T-helper 2 cell treated with Interferon-gamma antibody and Interleukin-4, amounts not matched to agents 5 μg/mL and 100 μg/mL, for 36 hours (primary cell): ENCODE results near the gene COLGALT1.
A peak's percentile ranks its signal among the peaks of the same experiment; 100 is the strongest.
"Not testable (repeated sequence)": the region's sequence is repeated elsewhere in the genome, so short reads cannot be mapped to it uniquely, and the experiment has no call there.

Experiments
- DNase-seq: peaks from one replicate; pipeline ENCODE4 v3.0.0; 2021; ENCODE audit warnings: low spot score
- H3K27ac Mint-ChIP-seq: one replicate; pipeline ENCODE4 v1.8.0; 2021; ENCODE audit warnings: mild to moderate bottlenecking, mixed read lengths
- H3K27me3 Mint-ChIP-seq: one replicate; pipeline ENCODE4 v1.8.0; 2021; ENCODE audit warnings: low read depth, mixed read lengths
- H3K36me3 Mint-ChIP-seq: one replicate; pipeline ENCODE4 v1.8.0; 2021; ENCODE audit warnings: low read depth, mixed read lengths
- H3K4me1 Mint-ChIP-seq: one replicate; pipeline ENCODE4 v1.8.0; 2021; ENCODE audit warnings: low read depth, mixed read lengths
- H3K4me3 Mint-ChIP-seq: one replicate; pipeline ENCODE4 v1.8.0; 2022; ENCODE audit warnings: mild to moderate bottlenecking, moderate library complexity, mixed read lengths
- H3K9me3 Mint-ChIP-seq: one replicate; pipeline ENCODE4 v1.8.0; 2021; ENCODE audit warnings: mixed read lengths

Gene COLGALT1

DNA sequence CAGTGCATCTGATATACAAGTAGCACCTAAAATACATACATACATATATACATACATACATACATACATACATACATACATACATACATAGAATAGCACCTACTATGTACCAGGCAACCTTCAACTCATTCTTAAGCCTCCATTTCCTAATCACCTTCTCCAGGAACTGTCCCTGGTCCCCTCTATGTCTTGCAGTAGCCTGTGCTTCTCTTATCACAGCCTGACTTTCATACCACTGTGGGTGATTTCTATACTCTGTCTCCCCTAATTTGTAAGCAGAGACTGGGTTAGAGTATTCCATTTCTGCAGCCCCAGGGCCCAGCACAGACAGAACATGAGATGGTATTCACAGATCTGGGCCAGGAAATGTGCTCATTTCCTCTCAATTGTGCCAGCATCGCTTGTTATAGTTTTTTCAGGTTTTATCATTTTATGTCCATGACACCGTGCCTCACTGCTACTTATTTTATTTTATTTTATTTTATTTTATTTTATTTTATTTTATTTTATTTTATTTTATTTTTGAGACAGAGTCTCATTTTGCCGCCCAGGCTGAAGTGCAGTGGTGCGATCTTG lies 14.2 kb upstream of the COLGALT1 start:
- DNase-seq = no peak
- Mint-ChIP-seq H3K9me3 (no peaks in the 10 kb centered on the region), H3K36me3 (no peaks in the 10 kb centered on the region), H3K4me1 (peaks cover 14% of the 10 kb centered on the region), H3K27ac (no peak overlapping the region), H3K27me3 (peaks cover 24% of the 10 kb centered on the region), H3K4me3 (no peak overlapping the region)

DNA sequence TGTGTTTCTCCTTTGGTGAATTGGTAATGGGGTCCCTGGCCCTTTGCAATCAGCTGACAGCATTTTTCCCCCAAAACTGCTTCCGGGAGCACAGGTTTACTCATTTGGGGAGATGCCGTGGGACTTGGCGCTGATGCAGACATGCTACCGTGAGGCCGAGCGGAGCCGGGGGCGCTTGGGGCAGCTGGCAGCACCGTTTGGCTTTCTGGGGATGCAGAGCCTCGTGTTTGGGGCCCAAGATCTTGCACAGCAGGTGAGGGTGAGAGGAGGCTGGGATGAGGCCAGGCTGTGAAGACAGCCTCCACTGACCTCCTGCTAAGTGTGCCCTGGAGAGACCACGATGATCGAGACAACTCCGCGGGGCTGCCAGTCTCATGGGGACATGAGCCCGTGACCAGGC lies 13.4 kb upstream of the COLGALT1 start:
- DNase-seq = no peak

GRCh38 chr19:17542793-17543582 lies 12.5 kb upstream of the COLGALT1 start:
- H3K27me3 Mint-ChIP-seq = peaks cover 11% of the 10 kb centered on the region
- no peak overlapping the region for H3K4me3 Mint-ChIP-seq
- H3K36me3 Mint-ChIP-seq = no peaks in the 10 kb centered on the region
- H3K4me1 Mint-ChIP-seq = peaks cover 14% of the 10 kb centered on the region
- H3K27ac Mint-ChIP-seq = no peak overlapping the region
- no peak for DNase-seq
- no peaks in the 10 kb centered on the region for H3K9me3 Mint-ChIP-seq

More for the DNA sequence above, 13.4 kb upstream of the COLGALT1 start:
- no peaks in the 10 kb centered on the region for H3K9me3 Mint-ChIP-seq
- peaks cover 20% of the 10 kb centered on the region for H3K27me3 Mint-ChIP-seq
- H3K4me3 Mint-ChIP-seq = no peak overlapping the region
- H3K36me3 Mint-ChIP-seq = no peaks in the 10 kb centered on the region
- H3K4me1 Mint-ChIP-seq = peaks cover 14% of the 10 kb centered on the region
- no peak overlapping the region for H3K27ac Mint-ChIP-seq

- Mint-ChIP-seq H3K4me1 (peaks cover 7% of the 10 kb centered on the region), H3K27ac (no peak overlapping the region), H3K27me3 (peaks cover 2% of the 10 kb centered on the region), H3K9me3 (no peaks in the 10 kb centered on the region), H3K36me3 (no peaks in the 10 kb centered on the region), H3K4me3 (no peak overlapping the region)
- no peak for DNase-seq
These were observed 11.5 kb upstream of the COLGALT1 start for GRCh38 chr19:17543986-17544385.

DNA sequence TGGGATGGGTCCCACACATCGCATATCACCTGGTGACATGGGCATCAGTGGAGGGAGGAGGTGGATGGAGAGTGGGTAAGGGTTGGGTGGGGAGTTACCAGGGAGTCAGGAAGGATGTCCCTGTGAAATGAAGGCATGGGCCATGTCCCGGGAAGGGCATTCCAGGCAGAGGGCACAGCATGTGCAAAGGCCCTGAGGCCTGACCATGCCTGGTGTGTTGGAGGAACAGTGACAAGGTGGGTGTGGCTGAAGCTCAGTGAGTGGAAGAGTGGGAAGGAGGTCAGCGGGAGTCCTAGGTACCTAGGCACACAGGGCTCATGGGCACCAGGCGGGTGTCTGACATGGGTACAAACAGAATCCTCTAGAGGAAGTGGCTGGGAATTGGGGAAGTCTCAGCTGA lies 11.0 kb upstream of the COLGALT1 start:
- Mint-ChIP-seq H3K36me3 (no peaks in the 10 kb centered on the region), H3K4me1 (peaks cover 7% of the 10 kb centered on the region), H3K9me3 (no peaks in the 10 kb centered on the region), H3K27ac (no peak overlapping the region), H3K4me3 (no peak overlapping the region), H3K27me3 (peaks cover 2% of the 10 kb centered on the region)
- DNase-seq = no peak

- Mint-ChIP-seq H3K27me3 (no peaks in the 10 kb centered on the region), H3K4me3 (no peak overlapping the region), H3K9me3 (no peaks in the 10 kb centered on the region), H3K4me1 (no peaks in the 10 kb centered on the region), H3K36me3 (no peaks in the 10 kb centered on the region), H3K27ac (no peak overlapping the region)
- no peak for DNase-seq
These were observed 7.3 kb upstream of the COLGALT1 start for GRCh38 chr19:17548145-17548544.

DNA sequence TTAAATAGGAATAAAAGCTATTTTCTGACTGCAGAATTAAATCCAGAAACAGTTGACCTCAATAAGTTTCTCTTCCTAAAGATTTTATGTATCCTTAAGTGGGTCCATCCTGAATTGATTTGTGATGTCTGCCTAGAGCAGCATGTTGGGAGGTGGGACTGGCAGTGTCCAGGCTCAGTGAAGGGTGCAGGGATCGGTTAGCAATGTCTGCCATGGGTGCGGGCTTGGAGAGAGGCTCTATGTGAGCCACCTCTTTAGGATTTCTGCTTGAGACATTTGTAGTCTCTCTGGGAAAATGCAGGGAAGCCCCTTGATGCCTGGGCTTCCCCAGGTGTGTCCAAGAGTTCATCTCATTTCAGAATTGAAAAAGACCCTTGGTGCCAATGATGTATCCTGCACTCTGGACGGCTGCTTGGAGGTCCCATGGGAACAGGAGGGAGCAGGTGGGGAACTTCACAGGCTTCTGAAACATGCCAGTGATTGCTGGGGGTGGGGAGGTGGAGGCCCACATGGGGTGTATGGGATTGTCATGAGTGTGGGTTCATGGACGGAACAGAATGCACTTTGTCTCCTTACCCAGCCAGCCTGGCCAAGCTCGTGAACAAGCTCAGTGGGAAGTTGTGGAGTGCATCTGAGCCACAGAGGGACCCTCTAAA lies 6.2 kb upstream of the COLGALT1 start:
- Mint-ChIP-seq H3K27ac (no peak overlapping the region), H3K4me3 (no peak overlapping the region)

GRCh38 chr19:17550076-17550667 lies 5.3 kb upstream of the COLGALT1 start:
- Mint-ChIP-seq H3K4me1 (peaks cover 6% of the 10 kb centered on the region), H3K36me3 (no peaks in the 10 kb centered on the region), H3K27ac (no peak overlapping the region), H3K9me3 (no peaks in the 10 kb centered on the region), H3K27me3 (no peaks in the 10 kb centered on the region), H3K4me3 (no peak overlapping the region)
- DNase-seq = no peak

More for the DNA sequence above, 6.2 kb upstream of the COLGALT1 start:
- no peaks in the 10 kb centered on the region for H3K36me3 Mint-ChIP-seq
- H3K9me3 Mint-ChIP-seq = no peaks in the 10 kb centered on the region
- no peaks in the 10 kb centered on the region for H3K27me3 Mint-ChIP-seq
- peaks cover 2% of the 10 kb centered on the region for H3K4me1 Mint-ChIP-seq
- DNase-seq = no peak

- DNase-seq, H3K9me3 Mint-ChIP-seq, H3K27me3 Mint-ChIP-seq, H3K36me3 Mint-ChIP-seq, H3K4me3 Mint-ChIP-seq, H3K27ac Mint-ChIP-seq: not testable (repeated sequence)
- peaks cover 12% of the 10 kb centered on the region for H3K4me1 Mint-ChIP-seq
These were observed 2.7 kb upstream of the COLGALT1 start for GRCh38 chr19:17552735-17553134.

DNA sequence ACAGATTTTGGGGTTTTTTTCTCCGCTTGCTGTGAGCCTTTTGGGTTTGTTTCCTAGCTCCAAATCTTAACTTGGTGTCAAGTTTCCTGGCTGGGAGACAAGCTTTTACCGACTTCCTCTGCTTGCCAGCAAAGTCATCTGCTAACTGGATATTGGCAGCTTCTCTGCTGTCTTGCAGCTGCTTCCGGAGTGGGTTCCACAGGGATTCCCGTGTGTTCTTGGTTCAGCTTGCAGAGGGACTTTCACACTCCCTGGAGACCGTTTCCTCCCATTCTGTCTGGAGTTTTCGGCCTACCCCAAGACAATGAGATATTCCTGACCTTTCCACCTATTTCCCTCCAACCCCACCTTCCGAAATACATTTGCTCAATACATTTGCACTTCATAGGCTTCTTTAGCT lies 2.2 kb upstream of the COLGALT1 start:
- no peak for DNase-seq
- Mint-ChIP-seq H3K4me1 (peaks cover 12% of the 10 kb centered on the region), H3K27ac (no peak overlapping the region), H3K9me3 (no peaks in the 10 kb centered on the region), H3K36me3 (peaks cover 5% of the 10 kb centered on the region), H3K4me3 (no peak overlapping the region), H3K27me3 (no peaks in the 10 kb centered on the region)

DNA sequence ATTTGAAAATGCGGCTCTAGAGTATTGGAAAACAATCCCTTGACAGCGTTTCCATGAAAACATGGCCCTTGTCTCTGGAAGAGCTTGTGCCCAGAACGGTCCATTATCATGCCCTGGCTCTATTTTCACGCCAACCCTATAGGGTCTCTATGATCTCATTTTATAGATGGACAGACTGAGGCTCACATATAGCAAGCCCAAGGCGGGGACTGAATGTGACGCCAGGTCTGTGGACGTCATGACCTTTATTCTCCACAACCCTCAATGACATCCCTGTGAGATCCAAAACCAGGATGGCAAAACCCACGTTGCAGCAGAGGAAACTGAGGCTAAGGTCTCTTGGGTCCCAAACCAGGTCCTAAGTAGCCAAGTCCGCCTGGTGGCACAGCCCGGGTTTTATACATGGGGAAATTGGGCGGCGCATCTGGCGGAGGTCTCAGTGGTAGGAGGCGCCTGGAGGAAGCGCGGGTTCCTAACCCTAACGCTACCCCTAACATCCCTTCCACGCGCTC lies 425 bp upstream of the COLGALT1 start:
- H3K27ac Mint-ChIP-seq = peak overlapping the region; percentile 82
- peaks cover 12% of the 10 kb centered on the region for H3K4me1 Mint-ChIP-seq
- no peak for DNase-seq
- H3K27me3 Mint-ChIP-seq = no peaks in the 10 kb centered on the region
- peaks cover 13% of the 10 kb centered on the region for H3K36me3 Mint-ChIP-seq
- H3K4me3 Mint-ChIP-seq = peak overlapping the region; percentile 86
- no peaks in the 10 kb centered on the region for H3K9me3 Mint-ChIP-seq

DNA sequence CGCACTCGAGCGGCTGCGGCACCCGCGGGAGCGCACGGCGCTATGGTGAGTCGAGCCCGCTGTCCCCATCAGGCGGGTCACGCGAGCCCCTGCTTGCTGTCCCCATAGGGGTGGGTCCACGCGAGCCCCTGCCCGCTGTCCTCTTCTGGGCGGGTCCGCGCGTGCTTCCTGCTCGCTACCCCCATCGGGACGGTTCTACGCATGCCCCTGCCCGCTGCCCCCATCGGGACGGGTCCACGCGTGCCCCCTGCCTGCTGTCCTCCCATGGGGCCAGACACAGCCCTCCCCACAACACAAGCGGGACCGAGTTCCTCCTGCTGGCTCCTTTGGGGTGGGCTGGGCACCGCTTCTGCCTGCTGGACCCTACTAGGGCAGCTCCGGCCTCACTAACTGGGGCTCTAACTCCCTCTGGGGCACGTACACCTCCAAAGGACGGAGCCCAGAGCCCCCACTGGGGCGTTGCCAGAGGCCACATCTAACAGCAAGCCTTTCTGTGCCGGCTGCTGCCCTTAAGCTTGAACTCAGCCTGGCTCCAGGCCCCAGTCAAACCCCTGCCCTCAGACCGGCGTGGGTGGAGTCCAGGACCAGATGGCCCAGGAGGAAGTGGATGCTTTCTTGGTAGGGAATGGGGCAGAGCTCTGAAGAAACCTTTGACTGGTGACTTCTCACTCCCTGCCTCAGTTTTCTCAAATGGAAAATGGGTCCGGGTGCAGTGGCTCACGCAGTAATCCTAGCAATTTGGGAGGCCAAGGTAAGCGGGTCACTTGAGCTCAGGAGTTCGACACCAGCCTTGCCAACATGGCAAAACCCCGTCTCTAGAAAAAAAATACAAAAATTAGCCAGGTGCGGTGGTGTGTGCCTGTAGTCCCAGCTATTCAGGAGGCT lies 722 bp downstream of the COLGALT1 start:
- DNase-seq = peak; percentile 15
- Mint-ChIP-seq H3K9me3 (no peaks in the 10 kb centered on the region), H3K4me3 (peak overlapping the region; percentile 90), H3K4me1 (peaks cover 12% of the 10 kb centered on the region), H3K27ac (peak overlapping the region; percentile 76), H3K36me3 (peaks cover 18% of the 10 kb centered on the region), H3K27me3 (no peaks in the 10 kb centered on the region)

DNA sequence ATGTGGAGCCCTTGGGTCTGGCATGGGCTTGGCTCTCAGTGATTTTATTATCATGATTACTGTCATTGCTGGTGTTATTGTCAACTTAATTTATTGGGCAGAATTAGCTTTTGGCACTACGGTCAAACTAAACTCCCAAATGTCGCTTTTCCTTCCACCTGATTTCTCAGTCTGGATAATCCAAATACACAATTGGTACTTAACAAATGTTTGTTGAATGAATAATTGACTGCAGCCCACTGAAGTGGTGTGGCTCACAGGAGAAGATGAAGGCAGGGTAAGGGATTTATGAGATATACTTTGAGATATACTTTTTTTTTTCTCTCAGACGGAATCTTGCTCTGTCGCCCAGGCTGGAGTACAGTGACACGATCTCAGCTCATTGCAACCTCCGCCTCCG lies 1.5 kb downstream of the COLGALT1 start:
- H3K36me3 Mint-ChIP-seq = peaks cover 22% of the 10 kb centered on the region
- H3K4me3 Mint-ChIP-seq = peak overlapping the region; percentile 90
- peaks cover 12% of the 10 kb centered on the region for H3K4me1 Mint-ChIP-seq
- H3K9me3 Mint-ChIP-seq = no peaks in the 10 kb centered on the region
- H3K27ac Mint-ChIP-seq = peak overlapping the region; percentile 31
- DNase-seq = no peak
- no peaks in the 10 kb centered on the region for H3K27me3 Mint-ChIP-seq
